ENCODE data around the gene PDLIM7.

PDLIM7 gene

DNA sequence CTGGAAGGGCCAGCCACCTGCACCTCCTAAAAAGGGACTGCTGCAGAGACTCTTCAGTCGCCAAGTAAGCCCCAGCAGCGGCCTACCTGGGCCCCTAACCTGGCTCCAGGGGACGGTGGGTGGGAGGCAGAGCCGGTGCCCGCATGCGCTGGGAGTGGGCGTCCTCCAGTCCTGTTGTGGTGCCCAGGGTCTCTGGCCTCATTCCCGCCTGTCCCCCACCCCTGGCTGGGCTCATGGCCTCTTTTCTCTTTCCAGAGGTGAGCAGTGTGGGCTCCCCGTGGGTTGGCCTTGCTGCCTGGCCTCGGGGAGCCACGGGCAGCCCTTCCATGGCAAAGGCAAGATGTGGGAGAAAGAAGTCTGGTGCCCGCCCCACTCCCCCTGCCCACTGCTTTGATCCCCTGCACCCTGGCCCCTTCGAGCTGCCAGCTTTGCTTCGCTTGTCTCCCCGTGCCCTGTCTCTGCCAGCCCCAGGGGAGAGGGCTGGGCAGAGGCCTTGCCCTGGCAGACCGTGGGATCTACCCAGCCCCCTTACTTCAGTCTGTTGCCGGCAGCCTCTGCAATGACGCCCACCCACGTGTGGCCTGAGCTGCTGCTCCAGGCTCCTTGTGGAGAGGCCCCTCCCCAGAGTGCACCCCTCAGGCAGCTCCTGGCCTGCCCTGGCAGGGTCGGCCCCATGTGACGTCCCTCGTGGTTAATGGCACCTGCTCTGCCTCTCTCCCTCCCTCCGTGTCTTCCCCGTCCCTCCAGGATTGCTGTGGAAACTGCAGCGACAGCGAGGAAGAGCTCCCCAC is 56.2 kb downstream of the PDLIM7 start:
- DNase-seq = no peak

DNA sequence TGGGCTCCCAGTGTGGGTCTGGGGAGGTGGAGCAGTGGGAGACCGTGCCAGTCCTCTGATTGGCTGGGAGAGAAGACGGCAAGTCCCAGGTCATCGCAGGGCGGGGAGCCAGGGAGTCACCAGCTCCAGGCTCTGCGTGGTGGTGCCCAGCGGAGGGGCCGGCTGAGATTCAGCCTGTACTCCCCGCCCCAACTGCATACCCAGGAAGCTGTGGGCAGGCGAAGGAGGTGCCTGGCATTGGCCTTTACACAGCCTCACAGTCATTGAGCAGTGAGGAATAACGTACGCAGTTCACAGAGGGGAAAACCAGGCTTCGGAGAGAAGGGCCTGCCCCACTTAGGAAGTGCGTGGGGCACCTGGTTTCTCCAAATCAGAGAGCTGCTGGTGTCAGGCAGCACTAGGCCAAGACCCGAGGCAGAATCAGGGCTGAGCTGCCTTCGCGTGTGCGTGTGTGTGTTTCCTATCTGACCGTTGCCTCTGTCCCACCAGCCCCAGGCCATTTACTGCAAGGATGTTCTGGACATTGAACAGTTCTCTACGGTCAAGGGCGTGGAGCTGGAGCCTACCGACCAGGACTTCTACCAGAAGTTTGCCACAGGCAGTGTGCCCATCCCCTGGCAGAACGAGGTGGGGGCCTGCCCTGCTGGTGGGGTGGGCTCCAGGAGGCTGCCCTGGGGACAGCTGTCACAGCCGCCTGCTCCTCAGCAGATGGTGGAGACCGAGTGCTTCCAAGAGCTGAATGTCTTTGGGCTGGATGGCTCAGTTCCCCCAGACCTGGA is 57.0 kb downstream of the PDLIM7 start:
- no peak for DNase-seq

- DNase-seq = no peak
These were observed 57.8 kb downstream of the PDLIM7 start for GRCh38 chr5:177439518-177440053.

DNA sequence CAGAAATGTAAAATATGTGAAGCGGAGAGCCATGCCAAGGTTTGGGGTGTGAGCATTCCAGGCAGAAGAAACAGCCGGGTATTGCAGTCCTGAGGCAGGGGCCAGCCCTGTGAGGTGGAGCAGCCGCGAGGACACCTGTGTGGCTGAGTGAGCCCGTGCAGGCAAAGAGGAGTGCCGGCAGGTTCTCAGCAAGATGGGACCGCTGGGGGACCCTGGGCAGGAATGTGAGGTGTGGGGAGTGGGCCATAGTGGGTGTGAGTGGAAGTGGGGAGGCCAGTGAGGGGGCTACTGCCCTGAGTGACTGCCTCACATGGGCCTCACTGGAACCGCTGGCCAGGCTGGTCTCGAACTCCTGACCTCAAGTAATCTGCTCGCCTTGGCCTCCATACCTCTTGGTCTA is 58.9 kb downstream of the PDLIM7 start:
- DNase-seq = no peak

- no peak for DNase-seq
These were observed 59.8 kb downstream of the PDLIM7 start for GRCh38 chr5:177437623-177438022.

DNA sequence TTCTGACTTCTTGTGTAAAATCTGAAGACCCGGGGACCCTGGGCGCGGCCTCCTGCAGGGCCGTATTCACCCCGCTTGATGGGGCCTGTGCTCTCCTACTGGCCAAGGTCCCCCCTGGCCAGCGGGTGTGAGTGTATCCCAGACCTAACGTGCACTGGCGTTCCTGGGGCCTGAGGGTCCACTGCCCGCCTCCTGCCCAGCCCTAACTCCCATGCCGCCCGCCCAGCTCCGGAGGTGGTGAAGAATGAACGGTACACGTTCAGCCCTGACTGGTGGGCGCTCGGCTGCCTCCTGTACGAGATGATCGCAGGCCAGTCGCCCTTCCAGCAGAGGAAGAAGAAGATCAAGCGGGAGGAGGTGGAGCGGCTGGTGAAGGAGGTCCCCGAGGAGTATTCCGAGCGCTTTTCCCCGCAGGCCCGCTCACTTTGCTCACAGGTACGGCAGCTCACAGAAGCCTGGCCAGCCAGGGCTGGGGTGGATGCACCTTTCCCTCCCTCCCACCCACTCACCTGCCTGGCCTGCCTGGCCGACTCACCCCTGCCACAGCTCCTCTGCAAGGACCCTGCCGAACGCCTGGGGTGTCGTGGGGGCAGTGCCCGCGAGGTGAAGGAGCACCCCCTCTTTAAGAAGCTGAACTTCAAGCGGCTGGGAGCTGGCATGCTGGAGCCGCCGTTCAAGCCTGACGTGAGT is 61.4 kb downstream of the PDLIM7 start:
- DNase-seq = no peak

- DNase-seq = no peak
These were observed 62.3 kb downstream of the PDLIM7 start for GRCh38 chr5:177434942-177435738.

- DNase-seq = no peak
These were observed 63.0 kb downstream of the PDLIM7 start for GRCh38 chr5:177434437-177434836.

DNA sequence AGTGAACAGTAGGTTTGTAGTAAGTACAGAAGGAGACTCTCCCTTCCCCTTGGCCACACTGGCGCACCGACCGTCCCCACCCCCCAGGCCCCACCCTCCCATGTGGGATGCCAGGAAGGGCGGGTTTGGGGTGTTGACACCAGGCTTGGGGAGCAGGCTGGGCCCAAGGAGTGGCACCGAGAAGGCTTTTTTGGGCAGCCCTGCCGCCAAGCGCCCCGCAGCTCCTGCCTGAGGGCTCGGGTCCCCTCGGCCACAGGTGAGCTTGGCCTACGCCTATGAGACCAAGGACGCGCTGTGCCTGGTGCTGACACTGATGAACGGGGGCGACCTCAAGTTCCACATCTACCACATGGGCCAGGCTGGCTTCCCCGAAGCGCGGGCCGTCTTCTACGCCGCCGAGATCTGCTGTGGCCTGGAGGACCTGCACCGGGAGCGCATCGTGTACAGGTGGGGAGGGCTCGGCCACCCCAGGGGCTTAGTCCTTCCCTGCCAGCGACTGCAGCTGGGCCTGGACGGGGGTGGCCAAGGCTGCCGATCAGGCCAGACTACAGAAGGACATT is 63.7 kb downstream of the PDLIM7 start:
- DNase-seq = no peak
